MCF 10A (cell line): ENCODE data around the gene MACROH2A1. TPM values are rescaled to one million over a fixed set of nuclear protein-coding genes. Genes with fewer than 3 reads are reported as not detected.

ENCODE experiments used
- BruUV-seq: library from RNA; stranded (reverse); fragments of 400-500 nt; replicated peaks from 2 replicates; lab custom pipeline; 2021; lab: Mats Ljungman, UMichigan
- CTCF ChIA-PET: fragments of 300-600 bp; sonication (Branson Sonifier 250); formaldehyde crosslinking; extraction: SDS; loops from one replicate; lab custom pipeline; 2021; ENCODE audit warnings: antibody characterized with exemption, inconsistent platforms; lab: Yijun Ruan, JAX
- POLR2A ChIA-PET: fragments of 300-600, 350-650 bp; sonication (Branson Sonifier 250); formaldehyde crosslinking; extraction: SDS; loops from one replicate; lab custom pipeline; 2020; ENCODE audit warnings: antibody characterized with exemption, inconsistent platforms; lab: Yijun Ruan, JAX
- DNase-seq: peaks from one replicate; pipeline ENCODE4 v3.0.0-alpha.2; 2018; ENCODE audit not compliant: unreplicated experiment
- H3K27ac Mint-ChIP-seq: one replicate; pipeline ENCODE4 v1.8.0; 2022; ENCODE audit warnings: mild to moderate bottlenecking, low read depth, mixed read lengths; ENCODE audit not compliant: unreplicated experiment
- H3K27me3 Mint-ChIP-seq: one replicate; pipeline ENCODE4 v1.8.0; 2022; ENCODE audit warnings: mixed read lengths; ENCODE audit not compliant: insufficient read depth, unreplicated experiment
- H3K36me3 Mint-ChIP-seq: one replicate; pipeline ENCODE4 v1.8.0; 2022; ENCODE audit warnings: mild to moderate bottlenecking, moderate library complexity, mixed read lengths; ENCODE audit not compliant: insufficient read depth, unreplicated experiment
- H3K4me1 Mint-ChIP-seq: one replicate; pipeline ENCODE4 v1.8.0; 2022; ENCODE audit warnings: mixed read lengths; ENCODE audit not compliant: insufficient read depth, unreplicated experiment
- H3K4me3 Mint-ChIP-seq: one replicate; pipeline ENCODE4 v1.8.0; 2022; ENCODE audit warnings: mild to moderate bottlenecking, moderate library complexity, mixed read lengths; ENCODE audit not compliant: unreplicated experiment
- H3K9me3 Mint-ChIP-seq: one replicate; pipeline ENCODE4 v1.8.0; 2022; ENCODE audit warnings: mixed read lengths; ENCODE audit not compliant: unreplicated experiment
- intact Hi-C: fragments of 100-400 bp; cut with micrococcal nuclease; formaldehyde crosslinking; loops from 2 replicates; pipeline ENCODE4 v1.14.1; 2022
- total RNA-seq: library from RNA; stranded (reverse); gene quantifications from 2 replicates; pipeline ENCODE4 v1.2.3, GENCODE V29; 2022
- TF ChIP-seq, protein P1 (sequence below): fragments of 200-600 bp; IDR thresholded peaks from one replicate; pipeline ENCODE4 v1.8.0; 2022; ENCODE audit warnings: antibody characterized with exemption, mild to moderate bottlenecking; ENCODE audit not compliant: unreplicated experiment

The MACROH2A1 gene
- total RNA-seq, 1 experiment from 2014 or later = 306 TPM

DNA sequence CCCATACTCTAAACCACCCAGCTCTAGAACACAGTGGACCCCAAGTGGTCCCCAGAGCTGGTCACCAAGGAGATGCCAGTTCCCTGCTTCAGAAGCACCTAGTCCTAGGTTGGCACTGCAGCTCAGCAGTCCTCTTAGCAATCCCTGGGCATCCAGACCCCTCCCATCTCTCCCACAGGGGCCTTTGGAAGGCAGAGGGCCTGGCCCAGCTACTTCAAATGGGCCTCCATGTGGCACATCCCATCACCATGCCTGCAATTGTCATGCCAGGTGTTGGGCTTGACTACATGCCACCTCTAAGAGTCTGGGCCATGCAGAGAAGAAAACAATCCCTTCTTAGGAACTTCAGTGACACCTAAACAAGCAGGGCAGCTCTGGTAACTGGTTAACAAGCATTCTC is 14.1 kb downstream of the MACROH2A1 start:
- Mint-ChIP-seq H3K4me3 (no peak overlapping the region), H3K36me3 (peaks cover 84% of the 10 kb centered on the region), H3K4me1 (peaks cover 58% of the 10 kb centered on the region), H3K27ac (no peak overlapping the region), H3K9me3 (no peaks in the 10 kb centered on the region), H3K27me3 (no peaks in the 10 kb centered on the region)
- BruUV-seq = no TSS peak
- ChIA-PET CTCF (interaction anchor here (0.6 to 6.7 kb wide), 5 partner anchors 10 to 125 kb away, joined by 3 to 44 read pairs (median 3); no protein-coding TSS in a partner anchor), POLR2A (interaction anchor here (0.7 to 6.4 kb wide), 3 partner anchors 10 to 20 kb away, joined by 5 to 82 read pairs (median 6); partner anchors contain the start of gene MACROH2A1)
- intact Hi-C loops = loop anchor here (5.0 kb wide), 1 partner anchor 42 kb away; no protein-coding TSS in a partner anchor
- DNase-seq = no peak
- TF ChIP-seq, protein P1, sequence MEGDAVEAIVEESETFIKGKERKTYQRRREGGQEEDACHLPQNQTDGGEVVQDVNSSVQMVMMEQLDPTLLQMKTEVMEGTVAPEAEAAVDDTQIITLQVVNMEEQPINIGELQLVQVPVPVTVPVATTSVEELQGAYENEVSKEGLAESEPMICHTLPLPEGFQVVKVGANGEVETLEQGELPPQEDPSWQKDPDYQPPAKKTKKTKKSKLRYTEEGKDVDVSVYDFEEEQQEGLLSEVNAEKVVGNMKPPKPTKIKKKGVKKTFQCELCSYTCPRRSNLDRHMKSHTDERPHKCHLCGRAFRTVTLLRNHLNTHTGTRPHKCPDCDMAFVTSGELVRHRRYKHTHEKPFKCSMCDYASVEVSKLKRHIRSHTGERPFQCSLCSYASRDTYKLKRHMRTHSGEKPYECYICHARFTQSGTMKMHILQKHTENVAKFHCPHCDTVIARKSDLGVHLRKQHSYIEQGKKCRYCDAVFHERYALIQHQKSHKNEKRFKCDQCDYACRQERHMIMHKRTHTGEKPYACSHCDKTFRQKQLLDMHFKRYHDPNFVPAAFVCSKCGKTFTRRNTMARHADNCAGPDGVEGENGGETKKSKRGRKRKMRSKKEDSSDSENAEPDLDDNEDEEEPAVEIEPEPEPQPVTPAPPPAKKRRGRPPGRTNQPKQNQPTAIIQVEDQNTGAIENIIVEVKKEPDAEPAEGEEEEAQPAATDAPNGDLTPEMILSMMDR = no peak

- BruUV-seq = no TSS peak
- no peaks in the 10 kb centered on the region for H3K9me3 Mint-ChIP-seq
- DNase-seq = no peak
- CTCF ChIA-PET = interaction anchor here (0.6 to 6.7 kb wide), 5 partner anchors 11 to 177 kb away, joined by 3 to 44 read pairs (median 3); no protein-coding TSS in a partner anchor
- TF ChIP-seq, protein P1 = no peak
- peaks cover 80% of the 10 kb centered on the region for H3K36me3 Mint-ChIP-seq
- POLR2A ChIA-PET = interaction anchor here (0.6 to 6.4 kb wide), 5 partner anchors 9 to 178 kb away, joined by 3 to 82 read pairs (median 4); partner anchors contain the start of gene MACROH2A1
- no peak overlapping the region for H3K4me3 Mint-ChIP-seq
- H3K4me1 Mint-ChIP-seq = peaks cover 60% of the 10 kb centered on the region
- H3K27me3 Mint-ChIP-seq = no peaks in the 10 kb centered on the region
- no peak overlapping the region for H3K27ac Mint-ChIP-seq
- intact Hi-C loops = no loop called here
Measured at GRCh38 chr5:135383803-135384495, 15.1 kb downstream of the MACROH2A1 start.

GRCh38 chr5:135382981-135383380 is 16.1 kb downstream of the MACROH2A1 start:
- Mint-ChIP-seq H3K27me3 (no peaks in the 10 kb centered on the region), H3K4me3 (no peak overlapping the region), H3K36me3 (peaks cover 79% of the 10 kb centered on the region), H3K27ac (no peak overlapping the region), H3K9me3 (no peaks in the 10 kb centered on the region), H3K4me1 (peaks cover 59% of the 10 kb centered on the region)
- ChIA-PET POLR2A (interaction anchor here (0.7 to 1.5 kb wide), 5 partner anchors 10 to 16 kb away, joined by 3 to 4 read pairs (median 4); partner anchors contain the start of gene MACROH2A1), CTCF (interaction anchor here (0.6 to 6.7 kb wide), 6 partner anchors 13 to 178 kb away, joined by 3 to 44 read pairs (median 4); no protein-coding TSS in a partner anchor)
- DNase-seq = no peak
- intact Hi-C loops = no loop called here
- no TSS peak for BruUV-seq
- TF ChIP-seq, protein P1 = no peak

DNA sequence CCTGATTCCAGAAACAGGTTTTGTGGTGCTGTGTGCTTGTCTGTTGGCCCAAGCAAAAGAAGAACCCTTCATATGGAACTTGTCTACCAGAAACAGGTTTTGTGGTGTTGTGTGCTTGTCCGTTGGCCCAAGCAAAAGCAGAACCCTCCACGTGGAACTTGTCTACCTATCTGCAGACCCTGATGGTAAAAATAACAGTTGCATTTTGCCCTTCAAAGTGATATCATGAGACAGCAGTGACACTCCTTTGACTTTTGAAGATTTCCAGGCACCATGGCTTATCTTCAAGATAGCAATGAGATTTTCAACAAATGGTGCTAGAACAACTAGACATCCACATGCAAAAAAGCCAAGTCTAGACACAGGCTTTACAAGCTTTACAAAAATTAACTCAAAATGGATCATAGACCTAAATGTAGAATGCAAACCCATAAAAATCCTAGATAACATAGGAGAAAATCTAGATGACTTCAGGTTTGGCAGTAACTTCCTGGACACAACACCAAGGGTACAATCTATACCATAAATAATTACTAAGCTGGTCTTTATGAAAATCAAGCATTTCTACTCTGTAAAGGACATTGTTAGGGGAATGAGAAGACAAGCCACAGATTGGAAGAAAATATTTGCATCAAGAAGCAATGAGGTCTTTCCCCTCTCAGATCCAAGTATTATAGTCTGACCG is 16.8 kb downstream of the MACROH2A1 start:
- CTCF ChIA-PET = interaction anchor here (1.2 to 6.7 kb wide), 2 partner anchors 12 to 44 kb away, joined by 3 to 44 read pairs; no protein-coding TSS in a partner anchor
- BruUV-seq = no TSS peak
- POLR2A ChIA-PET = interaction anchor here (1.0 to 1.5 kb wide), 4 partner anchors 10 to 16 kb away, joined by 4 read pairs; partner anchors contain the start of gene MACROH2A1
- Mint-ChIP-seq H3K4me1 (peaks cover 52% of the 10 kb centered on the region), H3K36me3 (peaks cover 79% of the 10 kb centered on the region), H3K4me3 (no peak overlapping the region), H3K9me3 (no peaks in the 10 kb centered on the region), H3K27ac (no peak overlapping the region), H3K27me3 (no peaks in the 10 kb centered on the region)
- no peak for DNase-seq
- TF ChIP-seq, protein P1 = no peak
- intact Hi-C loops = no loop called here
